Dedifferentiated amniotic fluid mesenchymal stem cell (primary cell): ENCODE measurements around the gene MUL1.
"Not testable (repeated sequence)": the region's sequence is repeated elsewhere in the genome, so short reads cannot be mapped to it uniquely, and the experiment has no call there.

Experiments
- DNase-seq: peaks from one replicate; pipeline ENCODE4 v3.0.0-alpha.2; 2016; ENCODE audit errors: extremely low spot score

The MUL1 gene

GRCh38 chr1:20511518-20512428, 3.8 kb upstream of the MUL1 start:
- no peak for DNase-seq

GRCh38 chr1:20508411-20508771, 440 bp upstream of the MUL1 start:
- DNase-seq: no peak

- no peak for DNase-seq
Observed at GRCh38 chr1:20507248-20507563, 745 bp downstream of the MUL1 start.

DNA sequence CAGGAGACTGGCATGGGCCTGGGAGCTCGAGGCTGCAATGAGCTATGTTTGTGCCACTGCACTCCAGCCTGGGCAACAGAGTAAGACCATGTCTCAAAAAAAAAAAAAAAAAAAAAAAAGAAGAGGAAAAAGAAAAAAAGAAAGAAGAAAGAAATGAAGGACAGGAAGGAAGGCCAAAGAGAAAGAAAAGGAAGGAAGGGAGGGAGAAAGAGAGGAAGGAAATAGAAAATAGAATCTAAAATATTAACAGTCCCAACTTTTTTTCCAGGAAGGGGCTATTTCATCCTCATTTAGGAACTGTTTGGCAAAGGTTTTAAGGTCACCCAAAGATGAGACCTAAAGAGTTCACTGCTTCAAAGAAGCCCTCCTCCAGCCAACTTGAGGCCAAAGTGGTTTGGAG, 2.5 kb downstream of the MUL1 start:
- DNase-seq: no peak

DNA sequence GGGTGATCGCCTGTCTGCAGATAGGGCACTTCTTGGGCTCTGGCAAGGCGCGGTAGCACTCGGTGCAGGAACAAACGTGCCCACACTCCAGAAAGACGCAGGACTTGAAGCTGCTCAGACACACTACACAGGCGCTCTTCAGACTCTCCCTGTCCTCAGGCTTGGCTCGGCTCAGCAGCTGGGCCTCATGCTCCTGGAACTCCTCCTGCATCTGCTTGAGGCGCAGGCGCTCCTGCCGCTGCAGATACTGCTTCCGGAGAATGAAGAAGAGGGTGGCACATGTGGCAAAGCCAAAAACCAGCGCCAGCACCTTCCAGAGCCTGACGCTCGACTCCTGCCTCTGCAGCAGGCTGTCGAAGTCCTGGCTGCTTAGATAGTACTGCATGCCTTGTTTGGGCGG, 7.2 kb downstream of the MUL1 start:
- DNase-seq: no peak

GRCh38 chr1:20499718-20500117, 8.2 kb downstream of the MUL1 start:
- no peak for DNase-seq

- DNase-seq: no peak
Observed at GRCh38 chr1:20499105-20499504, 8.8 kb downstream of the MUL1 start.

DNA sequence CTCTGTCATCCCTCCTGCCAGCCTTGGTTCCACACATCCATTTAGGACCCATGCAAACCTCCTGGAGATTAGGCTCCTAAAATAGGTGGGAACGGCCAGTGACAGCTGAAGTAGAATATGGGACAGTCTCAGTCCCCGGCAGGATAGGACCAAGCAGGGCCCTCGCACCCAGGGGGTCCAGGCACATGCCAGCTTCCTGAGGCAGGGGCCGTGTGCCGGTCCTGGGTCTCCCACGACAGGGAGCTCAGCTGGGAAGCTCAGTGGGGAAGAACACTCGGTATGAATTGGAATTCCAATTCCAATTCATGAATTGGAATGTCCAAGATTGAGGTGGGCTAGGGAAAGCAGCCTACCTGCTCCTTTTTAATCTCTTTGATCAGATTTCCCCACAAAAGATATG, 9.8 kb downstream of the MUL1 start:
- no peak for DNase-seq

DNA sequence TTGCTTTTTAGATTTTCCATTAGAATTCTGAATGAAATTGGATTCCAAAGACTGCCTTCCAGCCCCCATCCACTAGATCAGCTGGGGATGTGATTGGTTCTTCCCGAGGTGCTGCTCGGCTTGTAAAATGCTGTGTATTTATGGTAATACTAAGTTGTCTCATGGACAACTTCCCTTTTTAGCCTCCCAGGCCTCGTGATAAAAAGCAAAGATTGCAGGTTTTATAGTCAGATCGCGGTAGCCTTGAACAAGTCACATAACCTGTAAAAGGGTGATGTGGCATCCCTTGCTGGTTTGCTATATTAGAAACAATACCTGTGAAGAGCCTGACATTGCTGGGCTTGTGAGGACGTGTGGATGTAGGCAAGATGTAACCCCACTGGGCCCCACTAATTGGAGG, 10.4 kb downstream of the MUL1 start:
- DNase-seq: no peak

DNA sequence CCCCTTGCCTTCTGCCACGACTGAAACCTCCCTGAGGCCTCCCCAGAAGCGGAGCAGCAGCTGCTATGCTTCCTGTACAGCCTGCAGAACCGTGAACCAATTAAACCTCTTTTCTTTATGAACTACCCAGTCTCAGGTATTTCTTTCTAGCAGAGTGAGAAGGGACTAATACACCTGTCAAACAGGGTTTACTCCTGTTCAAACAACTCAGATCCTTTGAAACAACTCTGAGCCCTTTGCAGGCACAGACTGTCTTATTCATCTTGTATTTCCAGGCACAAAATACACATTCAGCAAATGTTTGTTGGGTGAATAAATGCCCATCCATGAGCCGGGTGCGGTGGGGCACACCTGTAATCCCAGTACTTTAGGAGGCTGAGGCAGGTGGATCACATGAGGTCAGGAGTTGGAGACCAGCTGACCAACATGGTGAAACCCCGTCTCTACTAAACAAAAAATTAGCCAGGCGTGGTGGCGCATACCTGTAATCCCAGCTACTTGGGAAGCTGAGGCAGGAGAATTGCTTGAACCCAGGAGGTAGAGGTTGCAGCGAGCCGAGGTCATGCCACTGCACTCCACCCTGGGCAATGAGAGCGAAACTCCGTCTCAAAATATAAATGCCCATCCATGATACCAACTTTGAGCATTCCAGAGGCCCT, 11.1 kb downstream of the MUL1 start:
- DNase-seq: not testable (repeated sequence)

DNA sequence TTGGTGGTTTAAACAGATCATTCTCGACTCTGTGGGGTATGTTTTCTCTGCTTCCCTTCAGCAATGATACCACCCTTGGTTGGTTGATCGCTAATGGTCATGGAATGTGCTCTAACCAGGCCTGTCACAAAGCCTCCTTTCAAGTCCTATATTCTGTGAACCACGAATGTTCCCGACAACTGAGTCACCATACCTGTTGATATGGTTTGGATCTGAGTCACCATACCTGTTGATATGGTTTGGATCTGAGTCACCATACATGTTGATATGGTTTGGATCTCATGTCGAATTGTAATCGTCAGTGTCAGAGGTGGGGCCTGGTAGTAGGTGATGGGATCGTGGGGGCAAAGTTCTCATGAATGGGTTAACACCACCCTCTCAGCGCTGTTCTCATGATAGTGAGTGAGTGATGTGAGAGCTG, 11.7 kb downstream of the MUL1 start:
- no peak for DNase-seq

GRCh38 chr1:20495661-20496060, 12.3 kb downstream of the MUL1 start:
- no peak for DNase-seq

GRCh38 chr1:20494609-20495311, 13.2 kb downstream of the MUL1 start:
- peak; percentile 70 for DNase-seq

GRCh38 chr1:20493839-20494608, 13.9 kb downstream of the MUL1 start:
- DNase-seq: peak; percentile 80

DNA sequence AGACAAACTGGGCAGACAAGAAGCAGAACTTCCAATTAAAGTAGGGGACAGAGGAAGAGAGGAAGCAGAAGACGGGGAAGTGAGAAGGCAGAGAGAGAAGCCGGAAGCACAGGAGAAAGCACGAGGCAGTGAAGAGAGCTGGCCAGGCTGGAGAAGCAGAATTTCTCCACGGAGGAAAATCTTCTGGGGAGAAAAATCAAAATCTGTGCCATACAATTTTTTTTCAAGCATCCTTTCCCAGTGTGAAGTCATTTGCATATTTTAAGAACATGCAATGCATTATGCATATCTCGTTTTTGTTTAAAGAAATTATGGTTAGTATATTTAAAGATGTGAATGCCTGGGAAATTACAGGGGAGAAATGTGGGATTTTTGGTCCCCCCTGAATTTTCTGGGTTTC, 14.6 kb downstream of the MUL1 start:
- DNase-seq: no peak

GRCh38 chr1:20492751-20493150, 15.2 kb downstream of the MUL1 start:
- no peak for DNase-seq

GRCh38 chr1:20491866-20492265, 16.1 kb downstream of the MUL1 start:
- DNase-seq: no peak

- DNase-seq: no peak
Observed at GRCh38 chr1:20491178-20491577, 16.8 kb downstream of the MUL1 start.

GRCh38 chr1:20487236-20487590, 20.7 kb downstream of the MUL1 start:
- no peak for DNase-seq

DNA sequence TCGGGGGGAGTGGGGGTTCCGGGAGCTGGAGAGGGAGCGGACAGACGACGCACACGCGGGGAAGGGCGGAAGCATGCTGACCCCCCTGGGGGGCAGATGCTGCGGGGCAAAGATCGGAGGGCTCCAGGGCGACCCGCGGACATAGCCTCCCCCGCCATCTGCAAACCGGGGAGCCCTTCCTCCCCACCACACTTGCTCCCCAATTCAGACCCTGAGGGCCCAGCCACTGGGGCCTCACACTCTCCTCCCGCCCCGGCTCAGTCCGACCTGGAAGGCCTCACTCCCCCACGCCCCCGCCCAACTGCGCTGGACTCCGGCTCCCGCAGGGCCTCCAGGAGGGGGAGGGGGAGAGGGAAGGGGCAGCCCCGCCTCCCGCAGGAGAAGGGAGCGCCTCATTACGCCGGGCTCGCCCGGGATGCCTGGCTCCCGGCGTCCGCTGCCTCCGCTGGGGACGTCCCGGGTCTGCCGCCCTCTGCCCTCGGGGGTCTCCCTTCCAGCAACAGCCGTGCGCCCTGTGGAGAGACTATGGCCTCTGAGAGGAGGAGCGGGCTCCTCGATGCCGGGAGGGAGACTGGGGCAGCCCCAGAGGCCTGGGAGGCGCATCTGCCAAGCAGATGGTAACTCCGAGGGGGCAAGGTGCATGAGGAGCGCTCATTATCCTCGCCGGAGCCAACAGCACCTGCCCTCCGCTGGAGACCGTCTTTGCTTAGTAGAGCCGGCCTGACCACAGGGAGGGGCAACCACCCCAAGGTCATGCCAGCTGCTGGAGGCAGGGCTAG, 21.3 kb downstream of the MUL1 start:
- DNase-seq: peak; percentile 59
